ENCODE data around the gene SORCS2.

DNA sequence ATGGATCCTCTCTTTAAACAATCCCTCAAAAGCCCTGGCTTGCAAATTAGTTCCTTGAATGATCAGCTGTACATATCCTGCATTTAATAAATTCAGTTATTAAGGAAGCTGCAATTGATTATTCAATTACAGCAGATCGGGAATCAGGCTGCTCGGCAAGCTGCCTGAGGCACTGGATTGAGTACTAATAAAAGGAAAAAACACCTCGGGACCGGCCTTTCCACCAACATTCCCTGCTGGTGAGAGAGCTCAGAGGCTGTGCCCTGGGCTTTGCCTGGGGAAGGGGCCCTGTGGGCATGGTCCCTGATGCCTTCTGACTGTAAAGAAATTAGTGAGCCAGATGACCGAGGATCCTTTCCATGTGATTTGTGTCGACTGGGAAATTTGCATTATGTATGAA lies 69.2 kb downstream of the SORCS2 start:
- TF ChIP-seq, protein P1, sequence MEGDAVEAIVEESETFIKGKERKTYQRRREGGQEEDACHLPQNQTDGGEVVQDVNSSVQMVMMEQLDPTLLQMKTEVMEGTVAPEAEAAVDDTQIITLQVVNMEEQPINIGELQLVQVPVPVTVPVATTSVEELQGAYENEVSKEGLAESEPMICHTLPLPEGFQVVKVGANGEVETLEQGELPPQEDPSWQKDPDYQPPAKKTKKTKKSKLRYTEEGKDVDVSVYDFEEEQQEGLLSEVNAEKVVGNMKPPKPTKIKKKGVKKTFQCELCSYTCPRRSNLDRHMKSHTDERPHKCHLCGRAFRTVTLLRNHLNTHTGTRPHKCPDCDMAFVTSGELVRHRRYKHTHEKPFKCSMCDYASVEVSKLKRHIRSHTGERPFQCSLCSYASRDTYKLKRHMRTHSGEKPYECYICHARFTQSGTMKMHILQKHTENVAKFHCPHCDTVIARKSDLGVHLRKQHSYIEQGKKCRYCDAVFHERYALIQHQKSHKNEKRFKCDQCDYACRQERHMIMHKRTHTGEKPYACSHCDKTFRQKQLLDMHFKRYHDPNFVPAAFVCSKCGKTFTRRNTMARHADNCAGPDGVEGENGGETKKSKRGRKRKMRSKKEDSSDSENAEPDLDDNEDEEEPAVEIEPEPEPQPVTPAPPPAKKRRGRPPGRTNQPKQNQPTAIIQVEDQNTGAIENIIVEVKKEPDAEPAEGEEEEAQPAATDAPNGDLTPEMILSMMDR (IDR thresholded peaks at IDR 0.05; ENCODE audit: low read length) = no peak
- no peak for TF ChIP-seq EZH2 (IDR thresholded peaks at IDR 0.05; ENCODE audit: borderline replicate concordance, low read length)

Measured in OCI-LY1 (cell line).